GM21390 (cell line): ENCODE data around the gene UBP1.
"Not testable (repeated sequence)": the region's sequence is repeated elsewhere in the genome, so short reads cannot be mapped to it uniquely, and the experiment has no call there.

ENCODE experiments used
- ATAC-seq: cut with Tn5 transposase; IDR thresholded peaks from one replicate; pipeline ENCODE4 v1.9.1; 2021; ENCODE audit not compliant: unreplicated experiment

UBP1 gene, protein sequence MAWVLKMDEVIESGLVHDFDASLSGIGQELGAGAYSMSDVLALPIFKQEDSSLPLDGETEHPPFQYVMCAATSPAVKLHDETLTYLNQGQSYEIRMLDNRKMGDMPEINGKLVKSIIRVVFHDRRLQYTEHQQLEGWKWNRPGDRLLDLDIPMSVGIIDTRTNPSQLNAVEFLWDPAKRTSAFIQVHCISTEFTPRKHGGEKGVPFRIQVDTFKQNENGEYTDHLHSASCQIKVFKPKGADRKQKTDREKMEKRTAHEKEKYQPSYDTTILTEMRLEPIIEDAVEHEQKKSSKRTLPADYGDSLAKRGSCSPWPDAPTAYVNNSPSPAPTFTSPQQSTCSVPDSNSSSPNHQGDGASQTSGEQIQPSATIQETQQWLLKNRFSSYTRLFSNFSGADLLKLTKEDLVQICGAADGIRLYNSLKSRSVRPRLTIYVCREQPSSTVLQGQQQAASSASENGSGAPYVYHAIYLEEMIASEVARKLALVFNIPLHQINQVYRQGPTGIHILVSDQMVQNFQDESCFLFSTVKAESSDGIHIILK

DNA sequence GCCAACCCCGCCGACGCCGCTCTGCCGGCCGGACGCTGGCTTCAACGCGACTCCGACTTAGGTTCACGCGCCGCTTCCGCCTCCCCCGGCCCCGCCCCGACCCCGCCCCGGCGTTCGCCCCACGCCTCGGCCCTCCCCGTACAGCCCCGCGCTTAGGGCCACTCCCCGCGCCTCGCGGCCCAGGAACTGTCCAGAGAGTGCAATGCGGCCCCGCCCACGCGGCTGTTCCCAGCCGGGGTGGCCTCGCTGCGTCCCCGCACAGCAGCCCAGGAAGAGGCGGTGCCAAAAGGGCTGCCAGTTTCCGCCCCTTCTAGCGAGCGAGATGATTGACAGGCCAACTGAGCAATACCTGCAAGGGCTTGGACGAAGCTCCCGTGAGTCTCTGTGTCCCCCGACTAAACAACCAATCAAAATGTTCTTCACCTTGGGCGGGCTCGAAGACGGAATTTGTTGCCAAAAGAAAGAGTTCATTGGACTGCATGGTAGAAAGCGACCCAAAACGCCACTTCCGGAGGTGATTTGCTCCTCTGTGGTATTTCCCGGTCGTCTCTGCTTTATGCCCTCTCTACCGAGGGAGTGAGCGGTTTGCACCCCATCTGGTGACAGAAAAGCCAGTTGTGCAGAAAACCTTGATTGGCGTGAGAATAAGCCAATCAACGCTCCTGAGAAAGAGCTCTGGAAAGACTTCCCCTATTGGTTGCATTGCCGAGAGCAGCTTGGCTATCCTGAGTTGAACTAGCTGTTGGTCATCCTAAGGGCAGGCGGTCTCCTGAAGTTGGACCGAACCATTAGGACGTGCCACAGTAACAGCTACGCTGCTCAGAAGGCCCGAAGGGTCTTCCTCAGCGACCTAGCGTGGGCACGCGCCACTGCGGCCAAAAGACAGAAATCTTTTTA is at the start of gene UBP1:
UBP1 (minus strand) TSS at position 78 of the 897 bp plus-strand sequence. CDS start 557 bp downstream, outside the sequence.
- ATAC-seq = peak; percentile 86

DNA sequence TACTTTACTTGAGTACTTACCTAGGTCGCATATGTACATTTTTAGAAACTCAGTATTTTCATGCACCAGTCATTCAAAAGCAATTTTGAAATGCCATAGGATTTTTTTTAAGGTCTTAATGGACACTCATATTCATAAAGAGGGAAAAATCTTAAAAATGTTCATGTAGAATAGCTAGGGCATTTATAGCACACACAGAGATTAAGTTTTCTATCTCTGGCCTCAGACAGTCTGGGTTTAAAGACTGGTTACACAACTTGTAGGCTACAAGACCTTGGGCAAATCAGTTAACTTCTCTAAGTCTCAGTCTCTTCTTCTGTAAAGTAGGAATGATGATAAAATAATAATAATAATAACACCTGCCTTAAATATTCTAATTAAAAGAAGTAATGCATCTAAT is 48.5 kb upstream of the UBP1 start:
- ATAC-seq = no peak

DNA sequence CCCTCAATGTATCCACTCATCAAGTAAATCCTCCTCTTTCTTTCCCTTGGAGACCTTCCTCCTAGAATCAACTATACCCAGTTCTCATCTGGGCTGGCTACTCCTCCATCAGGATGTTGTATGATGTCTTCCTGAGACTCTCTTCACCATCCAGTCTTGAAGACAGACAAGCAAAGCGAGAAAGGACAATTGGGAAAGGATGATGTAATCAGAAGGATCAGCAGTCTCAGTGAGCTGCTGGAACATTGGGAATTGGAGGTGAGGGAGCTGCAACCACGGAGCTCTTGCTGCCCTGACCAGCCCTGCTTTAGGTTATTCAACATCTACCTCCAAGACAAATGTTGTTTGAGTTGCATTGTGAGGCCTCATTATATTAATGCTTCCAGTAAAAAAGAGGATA is 48.0 kb upstream of the UBP1 start:
- no peak for ATAC-seq

DNA sequence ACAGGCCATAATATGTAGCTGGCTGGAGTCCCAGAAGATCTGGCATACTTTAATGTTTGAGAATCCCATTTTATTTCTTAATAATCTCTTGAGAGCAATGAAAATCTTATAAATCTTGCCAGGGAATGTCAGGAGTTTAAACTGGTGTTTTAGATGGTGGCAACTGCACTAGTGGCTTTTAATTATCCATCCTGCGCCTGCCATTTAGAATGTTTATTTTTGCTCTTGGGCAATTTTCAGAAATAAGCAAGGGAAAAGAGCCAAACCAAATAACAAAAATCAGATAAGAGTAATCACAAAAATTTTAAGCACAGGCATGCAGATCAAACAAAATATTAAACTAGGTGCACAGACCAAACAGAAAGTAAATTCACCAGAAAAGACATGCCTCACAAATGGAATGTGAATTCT is 41.9 kb upstream of the UBP1 start:
- ATAC-seq = no peak

DNA sequence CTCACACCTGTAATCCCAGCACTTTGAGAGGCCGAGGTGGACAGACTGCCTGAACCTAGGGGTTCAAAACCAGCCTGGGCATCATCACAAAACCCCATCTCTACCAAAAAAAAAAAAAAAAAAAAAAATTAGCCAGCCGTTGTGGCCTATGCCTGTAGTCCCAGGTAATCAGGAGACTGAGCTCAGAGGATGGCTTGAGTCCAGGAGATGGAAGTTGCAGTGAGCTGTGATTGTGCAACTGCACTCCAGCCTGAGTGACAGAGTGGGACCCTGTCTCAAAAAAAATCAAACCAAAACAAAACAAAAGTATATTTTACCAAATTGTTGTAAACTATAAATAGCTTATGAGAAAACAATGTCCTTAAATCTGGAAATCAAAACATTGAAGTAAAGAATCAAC is 34.7 kb upstream of the UBP1 start:
- no peak for ATAC-seq

DNA sequence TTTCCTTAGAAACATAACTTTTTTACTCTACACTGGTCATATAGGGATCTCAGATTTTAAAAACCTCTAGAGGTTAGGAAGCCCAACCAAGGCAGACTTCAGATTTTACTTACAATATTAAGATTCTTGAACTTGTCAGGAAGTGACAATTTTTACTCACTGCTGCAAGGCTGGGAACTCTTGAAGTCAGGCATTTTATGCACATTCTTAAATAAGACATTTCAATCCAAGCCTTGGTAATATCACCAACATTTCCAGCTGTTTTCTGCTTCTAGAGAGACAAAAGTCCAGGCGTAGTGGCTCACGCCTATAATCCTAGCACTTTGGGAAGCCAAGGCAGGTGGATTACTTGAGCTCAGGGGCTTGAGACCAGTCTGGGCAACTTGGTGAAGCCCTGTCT is 33.6 kb upstream of the UBP1 start:
- ATAC-seq = no peak

DNA sequence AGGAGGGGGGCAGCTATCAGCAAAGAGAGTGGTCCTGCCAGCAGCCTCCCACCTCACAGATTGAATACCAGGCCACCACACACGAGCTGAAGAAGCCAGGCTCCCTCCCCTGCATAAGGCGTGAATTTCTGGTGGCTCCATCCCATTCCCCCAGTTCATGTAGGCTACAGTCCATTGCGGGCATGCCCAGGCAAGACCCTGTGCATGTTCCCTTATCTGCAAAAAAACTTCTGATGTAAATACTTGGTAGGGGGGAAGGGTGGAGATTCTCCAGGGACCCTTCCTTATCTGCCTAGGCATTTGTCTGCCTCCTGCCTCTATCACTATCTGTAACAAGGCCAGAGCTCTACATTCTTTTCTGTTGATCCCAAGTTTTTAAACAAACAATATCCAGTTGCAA is 27.6 kb upstream of the UBP1 start:
- no peak for ATAC-seq

DNA sequence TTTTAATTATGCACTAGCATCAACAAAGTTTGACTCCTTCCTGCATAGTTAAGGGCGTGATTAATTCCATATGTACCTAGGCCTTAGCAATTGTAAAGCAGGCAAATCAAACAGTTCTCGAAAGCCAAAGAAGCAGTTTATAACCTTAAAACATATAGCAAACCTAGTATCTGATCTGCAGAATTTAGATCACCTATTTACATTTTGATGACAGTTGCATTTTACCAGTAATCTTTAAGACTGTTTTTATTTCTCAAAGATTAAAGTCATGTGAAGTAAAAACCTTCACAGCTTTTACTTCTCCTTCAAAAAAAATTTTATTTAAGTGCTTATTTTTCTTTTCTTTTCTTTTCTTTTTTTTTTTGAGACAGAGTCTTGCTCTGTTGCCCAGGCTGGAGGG is 20.9 kb upstream of the UBP1 start:
- ATAC-seq = no peak

DNA sequence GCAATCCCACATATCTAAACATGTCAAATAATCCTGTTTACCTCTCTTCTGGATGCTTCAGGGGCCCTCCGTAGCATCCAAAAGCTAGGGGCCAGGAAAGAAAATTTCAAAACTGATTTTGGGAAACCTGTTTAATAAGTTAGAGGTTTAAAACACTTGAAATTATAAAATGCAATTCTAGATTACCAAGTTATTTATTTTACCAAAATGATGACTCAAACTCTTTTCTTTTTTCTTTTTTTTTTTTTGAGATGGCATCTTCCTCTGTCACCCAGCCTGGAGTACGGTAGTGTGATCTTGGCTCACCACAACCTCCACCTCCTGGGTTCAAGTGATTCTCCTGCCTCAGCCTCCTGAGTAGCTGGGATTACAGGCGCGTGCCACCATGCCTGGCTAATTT is 19.4 kb upstream of the UBP1 start:
- not testable (repeated sequence) for ATAC-seq

DNA sequence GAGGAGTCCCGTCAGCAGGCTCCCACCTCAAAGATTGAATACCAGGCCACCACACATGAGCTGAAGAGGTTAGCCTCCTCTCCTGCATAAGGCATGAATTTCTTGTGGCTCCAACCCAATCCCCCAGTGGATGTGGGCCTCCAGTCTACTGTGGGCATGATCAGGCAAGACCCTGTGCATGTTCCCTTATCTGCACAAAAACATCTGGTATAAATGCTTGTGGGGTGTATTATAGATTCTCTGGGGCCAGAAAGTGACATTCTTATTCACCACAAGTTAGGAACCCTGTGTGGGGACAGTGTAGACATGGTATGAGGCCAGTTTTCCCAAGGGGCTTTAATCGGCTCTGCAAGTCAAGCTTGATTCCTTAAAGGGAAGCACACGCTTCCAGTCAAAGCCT is 18.2 kb upstream of the UBP1 start:
- ATAC-seq = no peak

DNA sequence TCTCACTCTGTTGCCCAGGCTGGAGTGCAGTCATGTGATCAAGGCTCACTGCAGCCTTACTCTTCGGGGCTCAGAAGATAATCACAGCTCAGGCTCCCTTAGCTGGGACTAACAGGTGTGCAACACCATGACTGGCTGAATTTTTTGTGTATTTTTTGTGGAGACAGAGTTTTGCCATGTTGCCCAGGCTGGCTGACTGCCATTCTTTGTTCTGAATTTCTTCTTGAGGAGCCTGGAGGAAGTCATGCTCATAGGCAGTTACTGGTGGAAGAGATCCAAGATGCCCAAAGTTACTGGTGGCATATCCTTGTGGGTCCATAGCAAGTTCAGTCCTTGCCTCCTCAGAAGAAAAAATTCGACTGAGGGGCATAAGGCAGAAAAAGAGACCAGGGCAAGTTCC is 16.6 kb upstream of the UBP1 start:
- ATAC-seq = no peak

DNA sequence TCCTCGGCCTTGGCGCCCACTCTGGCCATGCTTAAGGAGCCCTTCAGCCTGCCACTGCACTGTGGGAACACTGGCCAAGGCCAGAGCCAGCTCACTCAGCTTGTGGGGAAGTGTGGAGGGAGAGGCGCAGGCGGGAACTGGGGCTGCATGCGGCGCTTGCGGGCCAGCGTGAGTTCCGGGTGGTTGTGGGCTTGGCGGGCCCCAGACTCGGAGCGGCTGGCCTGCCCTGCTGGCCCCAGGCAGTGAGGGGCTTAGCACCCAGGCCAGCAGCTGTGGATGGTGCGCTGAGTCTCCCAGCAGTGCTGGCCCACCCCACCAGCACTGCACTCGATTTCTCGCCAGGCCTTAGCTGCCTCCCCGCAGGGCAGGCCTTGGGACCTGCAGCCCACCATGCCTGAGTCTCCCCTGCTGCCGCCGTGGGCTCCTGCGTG is 13.1 kb upstream of the UBP1 start:
- ATAC-seq = no peak

DNA sequence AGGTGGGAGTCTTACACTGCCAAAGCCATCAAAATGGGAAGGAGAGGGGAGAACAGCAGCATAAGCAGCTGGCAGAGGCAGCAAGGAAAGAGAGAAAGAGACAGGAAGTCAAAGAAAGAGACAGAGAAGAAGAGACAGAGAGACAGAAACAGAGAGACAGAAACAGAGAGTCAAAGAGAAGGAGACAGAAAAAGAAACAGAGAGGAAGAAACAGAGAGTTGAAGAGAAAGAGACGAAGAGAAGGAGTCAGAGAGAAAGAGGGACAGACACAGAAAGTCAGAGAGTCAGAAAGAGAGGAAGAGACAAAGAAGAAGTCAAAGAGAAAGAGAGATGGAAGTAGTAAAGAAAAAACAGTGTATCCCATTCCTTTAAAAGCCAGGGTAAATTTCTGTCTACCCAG is 11.8 kb upstream of the UBP1 start:
- not testable (repeated sequence) for ATAC-seq

DNA sequence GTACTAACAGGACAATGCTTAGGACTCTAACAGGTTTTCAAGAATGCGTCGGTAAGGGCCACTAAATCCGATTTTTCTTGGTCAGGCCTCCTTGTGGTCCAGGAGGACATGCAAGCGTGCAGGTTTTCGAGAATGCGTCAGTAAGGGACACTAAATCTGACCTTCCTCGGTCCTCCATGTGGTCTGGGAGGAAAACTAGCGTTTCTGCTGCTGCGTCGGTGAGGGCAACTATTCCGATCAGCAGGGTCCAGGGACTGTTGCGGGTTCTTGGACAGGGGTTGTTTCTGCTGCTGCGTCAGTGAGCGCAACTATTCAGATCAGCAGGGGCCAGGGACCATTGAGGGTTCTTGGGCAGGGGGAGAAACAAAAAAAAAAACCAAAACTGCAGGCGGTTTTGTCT is 7.8 kb upstream of the UBP1 start:
- ATAC-seq = no peak

DNA sequence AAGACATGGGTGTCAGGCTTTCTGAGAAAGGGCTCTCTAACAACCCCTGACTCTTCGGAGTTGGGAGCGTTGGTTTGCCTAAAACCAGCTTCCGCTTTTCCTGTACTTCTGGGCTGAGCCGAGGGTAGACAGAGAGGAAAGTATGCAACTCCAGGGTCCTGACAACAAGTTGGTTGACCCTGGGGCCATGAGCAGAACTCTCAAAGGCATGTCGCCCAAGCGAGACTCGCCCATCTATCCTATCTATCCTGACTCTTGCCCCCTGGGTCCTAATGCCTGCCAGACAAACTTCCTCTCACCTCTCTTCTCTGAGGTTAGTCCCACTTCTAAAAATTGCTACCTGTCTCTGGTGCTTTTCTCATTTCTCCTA is 7.0 kb upstream of the UBP1 start:
- ATAC-seq = not testable (repeated sequence)

DNA sequence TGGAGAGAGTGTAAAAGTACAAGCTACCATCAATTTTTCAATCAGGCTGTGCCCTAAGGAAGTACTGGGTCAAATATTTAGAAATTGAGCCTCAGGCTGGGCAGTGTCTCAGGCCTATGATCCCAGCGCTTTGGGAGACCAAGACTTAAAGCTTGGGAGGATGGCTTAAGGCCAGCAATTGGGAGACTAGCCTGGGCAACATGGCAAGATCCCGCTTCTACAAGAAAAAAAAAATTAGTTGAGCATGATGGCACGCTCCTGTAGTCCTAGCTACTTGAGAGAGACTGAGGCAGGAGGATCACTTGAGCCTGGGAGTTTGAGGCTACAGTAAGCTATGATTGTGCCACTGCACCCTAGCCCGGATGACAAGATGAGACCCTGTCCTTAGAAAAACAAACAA is 2.0 kb upstream of the UBP1 start:
- no peak for ATAC-seq

DNA sequence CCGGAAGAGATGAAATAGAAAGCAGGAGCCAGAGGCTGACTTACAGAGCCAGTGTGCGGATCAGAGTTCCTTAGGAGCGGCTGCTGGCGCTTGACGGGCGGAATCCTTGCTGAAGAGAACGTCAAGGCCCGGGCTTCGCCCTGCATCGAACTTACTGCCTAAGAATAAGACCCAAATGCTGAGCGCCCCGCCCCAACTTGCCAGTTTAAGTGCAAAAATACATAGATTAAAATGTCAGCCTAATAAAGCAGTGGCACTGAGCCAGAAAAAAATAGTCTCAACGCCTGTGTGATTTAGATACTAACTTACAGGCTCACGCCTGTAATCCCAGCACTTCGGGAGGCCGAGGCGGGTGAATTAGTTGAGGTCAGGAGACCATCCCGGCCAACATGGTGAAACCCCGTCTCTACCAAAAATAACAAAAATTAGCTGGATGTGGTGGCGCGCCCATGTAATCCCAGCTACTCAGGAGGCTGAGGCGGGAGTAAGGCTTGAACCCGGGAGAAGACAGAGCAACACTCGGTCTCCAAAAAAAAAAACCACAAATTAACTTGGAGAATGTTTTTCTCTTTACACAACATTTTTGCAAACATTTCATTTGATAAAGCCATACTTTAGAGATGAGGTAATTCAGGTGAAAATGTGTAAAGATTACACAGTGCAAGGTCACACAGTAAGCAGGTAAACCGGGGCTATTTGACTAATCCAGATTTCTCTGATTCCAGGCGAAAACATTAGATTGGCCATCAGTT is 1.2 kb upstream of the UBP1 start:
- ATAC-seq = peak; percentile 2

DNA sequence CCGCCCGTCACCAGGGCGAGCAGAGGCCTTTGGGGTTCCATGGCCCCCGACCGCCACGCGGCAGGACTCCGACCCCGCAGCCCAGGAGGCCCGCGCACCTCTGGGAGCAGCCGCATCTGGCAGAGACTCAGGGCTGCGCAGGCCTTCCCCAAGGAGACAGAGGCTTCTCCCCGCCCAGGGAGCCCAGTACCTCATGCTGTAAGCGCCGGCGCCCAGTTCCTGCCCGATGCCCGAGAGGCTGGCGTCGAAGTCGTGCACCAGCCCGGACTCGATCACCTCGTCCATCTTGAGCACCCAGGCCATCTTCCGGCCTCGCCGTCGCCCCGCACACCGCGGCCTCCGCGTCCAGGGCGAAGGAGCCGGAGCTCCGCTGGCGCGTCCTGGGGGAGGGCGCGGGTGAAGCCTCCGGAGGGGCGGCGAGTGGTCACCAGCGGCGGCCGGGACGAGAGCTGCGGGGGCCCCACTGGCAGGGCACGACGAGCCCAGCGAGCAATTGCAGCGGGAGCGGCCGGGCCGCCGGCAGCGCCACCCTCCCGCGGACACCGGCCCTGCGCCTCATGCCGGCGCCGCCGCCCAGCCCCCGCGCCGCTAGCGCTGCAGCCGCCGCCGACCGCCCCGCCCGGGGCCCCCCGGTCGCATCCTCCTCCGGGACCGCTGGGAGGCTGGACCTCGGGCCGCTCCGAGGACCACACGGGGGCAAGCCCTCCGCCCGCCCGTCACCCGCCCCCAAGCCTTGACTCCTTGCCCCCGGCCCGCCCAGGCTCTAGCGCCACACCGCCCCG is 468 bp downstream of the UBP1 start:
- ATAC-seq = peak; percentile 13

DNA sequence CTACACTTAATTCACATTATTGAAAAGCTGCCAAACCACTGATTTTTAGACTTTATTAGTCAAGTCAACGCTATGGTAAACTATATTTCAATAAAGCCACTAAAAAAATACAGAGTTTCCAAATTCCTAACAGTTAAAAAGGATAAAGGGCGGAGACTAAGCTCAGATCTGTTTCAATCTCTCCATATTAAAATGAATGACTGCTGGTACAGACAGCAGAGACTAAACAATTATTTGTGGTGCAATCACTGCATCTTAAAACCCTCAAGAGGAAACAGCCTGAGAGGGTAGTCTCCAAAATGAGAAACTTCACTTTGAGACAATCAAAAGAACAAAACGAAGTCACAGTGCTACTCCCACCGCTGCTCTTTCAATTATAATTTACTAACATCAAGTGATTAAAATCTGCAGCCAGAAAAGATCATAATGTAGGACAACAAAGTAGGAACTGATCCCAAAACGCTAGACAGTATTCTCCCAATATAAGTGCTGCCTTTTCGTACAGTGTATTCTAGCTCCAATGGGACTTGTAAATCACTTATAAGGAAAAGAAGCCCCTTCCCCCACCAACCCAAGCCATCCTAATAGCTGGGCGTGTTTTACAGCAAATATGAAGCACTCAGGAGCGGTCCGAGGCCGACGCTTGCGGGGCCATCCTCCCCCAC is 1.2 kb downstream of the UBP1 start:
- ATAC-seq = no peak

DNA sequence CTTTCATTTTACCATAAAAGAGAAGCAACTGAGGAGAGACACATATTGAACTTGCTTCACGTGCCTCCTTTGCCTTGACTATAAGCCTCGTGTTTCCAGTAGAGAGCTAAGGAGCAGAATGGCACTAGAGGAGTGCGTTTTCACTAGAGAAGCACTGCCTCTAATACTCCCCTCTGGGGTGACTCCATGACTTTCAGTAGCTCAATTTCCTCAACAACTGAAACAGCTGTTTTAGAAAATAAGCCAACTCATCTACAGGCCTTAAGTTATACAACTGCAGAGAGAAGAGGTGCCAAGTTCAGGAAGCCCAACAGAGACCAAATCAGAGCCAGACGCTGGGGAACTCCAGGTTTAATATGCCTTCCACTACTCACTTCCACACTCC is 1.9 kb downstream of the UBP1 start:
- ATAC-seq = no peak
